Endometrial microvascular endothelial cells (primary cell): ENCODE results near the gene PNKD. TPM values are rescaled to one million over a fixed set of nuclear protein-coding genes. Genes with fewer than 3 reads are reported as not detected.
"Not testable (repeated sequence)": the region's sequence is repeated elsewhere in the genome, so short reads cannot be mapped to it uniquely, and the experiment has no call there.

Source experiments
- in situ Hi-C: cut with HindIII; loops from 2 replicates; pipeline ENCODE4 v1.10.0; 2017; ENCODE audit warnings: low sequenced_read_pairs, low pct_unique_long_range_greater_than_20kb; ENCODE audit errors: inconsistent ontology term
- total RNA-seq: library from RNA; depleted of rRNA; stranded (reverse); fragments of >200 nt; gene quantifications from one replicate; pipeline ENCODE4 v1.2.3, GENCODE V29; 2015; ENCODE audit errors: inconsistent ontology term

The PNKD gene
- total RNA-seq, 1 donor from 2014 or later = 46.5 TPM

DNA sequence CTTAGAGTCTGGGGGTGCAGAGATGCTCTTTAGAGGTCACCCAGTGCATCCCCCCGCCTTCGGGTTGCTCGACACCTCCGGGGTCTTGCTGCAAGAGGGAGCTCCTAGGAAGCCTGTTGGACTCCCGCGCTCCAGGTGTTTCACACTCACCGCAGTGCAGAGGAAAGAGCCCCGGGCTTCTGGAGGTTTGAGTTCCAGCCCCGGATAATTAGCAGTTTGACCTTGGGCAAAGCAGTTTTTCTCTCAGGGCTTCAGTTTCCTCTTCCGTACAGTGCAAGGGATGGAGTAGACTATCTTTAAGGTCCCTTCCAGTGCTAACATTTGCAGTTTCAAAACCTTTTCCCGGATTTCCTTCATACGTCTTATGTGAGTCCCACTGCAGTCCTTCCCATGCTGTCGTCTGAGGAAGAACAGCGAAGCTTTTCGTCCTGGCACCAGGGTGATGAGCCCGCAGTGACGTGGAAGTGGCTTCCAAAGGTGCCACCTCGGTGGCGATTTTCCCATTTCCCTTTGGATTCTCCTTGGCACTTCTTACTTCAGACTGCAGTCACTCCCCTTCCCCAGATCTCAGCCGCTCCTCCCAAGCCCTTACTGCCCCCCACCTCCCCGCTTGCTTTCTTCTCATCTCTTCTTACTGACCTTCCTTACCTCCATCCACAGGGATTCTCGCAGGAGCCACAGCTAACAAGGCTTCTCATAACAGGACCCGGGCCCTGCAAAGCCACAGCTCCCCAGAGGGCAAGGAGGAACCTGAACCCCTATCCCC, 585 bp downstream of the PNKD start:
- in situ Hi-C loops = no loop called here

- in situ Hi-C loops = no loop called here
These were observed 1.1 kb downstream of the PNKD start for GRCh38 chr2:218271487-218271797.

- in situ Hi-C loops = no loop called here
These were observed 1.7 kb downstream of the PNKD start for GRCh38 chr2:218271865-218272530.

- in situ Hi-C loops = no loop called here
These were observed 2.4 kb downstream of the PNKD start for GRCh38 chr2:218272531-218273212.

DNA sequence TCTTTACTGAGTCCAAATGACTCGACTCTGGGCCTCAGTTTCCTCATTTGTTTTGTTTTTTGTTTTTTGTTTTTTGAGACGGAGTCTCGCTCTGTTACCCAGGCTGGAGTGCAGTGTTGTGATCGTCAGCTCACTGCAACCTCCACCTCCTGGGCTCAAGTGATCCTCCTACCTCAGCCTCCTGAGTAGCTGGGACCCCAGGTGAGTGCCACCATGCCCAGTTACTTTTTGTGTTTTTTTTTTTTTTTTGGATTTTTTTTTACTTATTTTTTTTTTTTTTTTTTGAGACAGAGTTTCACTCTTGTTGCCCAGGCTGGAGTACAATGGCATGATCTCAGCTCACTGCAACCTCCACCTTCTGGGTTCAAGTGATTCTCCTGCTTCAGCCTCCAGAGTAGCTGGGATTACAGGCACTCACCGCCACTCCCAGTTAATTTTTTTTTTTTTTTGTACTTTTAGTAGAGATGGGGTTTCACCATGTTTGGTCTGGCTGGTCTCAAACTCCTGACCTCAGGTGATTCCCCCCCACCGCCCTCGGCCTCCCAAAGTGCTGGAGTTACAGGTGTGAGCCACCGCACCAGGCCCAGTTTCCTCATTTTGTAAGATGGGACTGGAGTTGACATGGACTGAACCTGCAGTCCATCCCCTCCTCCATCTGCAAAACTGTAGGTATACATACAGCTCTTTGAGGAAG, 3.0 kb downstream of the PNKD start:
- in situ Hi-C loops = not testable (repeated sequence)

- in situ Hi-C loops = no loop called here
These were observed 3.6 kb downstream of the PNKD start for GRCh38 chr2:218273908-218274249.

DNA sequence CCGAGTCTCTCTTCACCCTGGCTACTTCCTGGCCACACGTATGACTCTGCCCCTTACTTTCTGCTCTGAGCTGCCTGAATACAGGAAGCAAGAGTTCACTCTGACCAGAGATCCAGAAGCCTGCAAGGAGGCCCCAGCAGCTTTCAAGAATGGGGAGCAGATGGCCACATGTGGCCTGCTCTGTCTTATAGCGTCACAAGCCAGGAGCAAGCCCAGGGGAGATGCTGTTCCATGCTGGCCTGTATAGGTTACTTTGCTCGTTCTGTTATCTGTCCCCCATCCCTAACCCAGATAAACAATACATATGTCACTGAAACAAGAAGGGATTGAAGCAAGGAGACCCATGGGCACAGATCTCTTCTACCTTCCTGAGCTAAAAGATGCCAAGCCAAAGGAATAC, 4.3 kb downstream of the PNKD start:
- in situ Hi-C loops = no loop called here

DNA sequence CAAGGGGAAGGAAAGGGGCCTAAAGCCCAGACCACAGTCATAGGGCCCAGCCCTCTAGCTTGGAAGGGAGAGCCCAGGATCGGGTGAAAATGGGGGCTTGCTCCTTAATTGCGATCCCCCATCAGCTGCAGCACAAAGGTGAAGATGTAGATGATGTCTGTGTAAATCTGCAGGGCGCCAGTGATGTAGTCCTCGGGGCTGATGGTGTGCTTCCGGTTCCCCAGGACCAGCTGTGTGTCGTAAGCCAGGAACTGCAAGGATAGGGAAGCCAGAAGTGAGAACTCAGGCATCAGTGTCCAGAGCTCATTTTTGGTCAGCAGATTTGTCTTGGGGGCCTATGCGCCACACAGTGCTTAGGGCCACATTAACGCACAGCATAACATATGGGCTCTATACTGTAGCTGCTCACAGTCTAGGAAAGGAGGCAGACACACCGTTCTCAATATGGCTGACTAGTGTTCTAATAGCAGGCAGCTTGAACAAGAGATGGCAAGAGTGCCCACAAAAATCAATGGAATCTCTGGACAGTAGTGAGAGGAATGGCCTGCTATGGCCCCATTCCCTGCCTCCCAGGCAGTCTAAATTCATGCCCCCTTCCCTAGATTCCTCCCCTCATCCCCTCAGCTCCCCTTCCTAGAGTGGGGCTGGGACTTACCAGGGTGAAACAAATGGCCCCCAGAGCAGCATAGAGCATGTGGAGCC, 5.2 kb downstream of the PNKD start:
- in situ Hi-C loops = no loop called here

DNA sequence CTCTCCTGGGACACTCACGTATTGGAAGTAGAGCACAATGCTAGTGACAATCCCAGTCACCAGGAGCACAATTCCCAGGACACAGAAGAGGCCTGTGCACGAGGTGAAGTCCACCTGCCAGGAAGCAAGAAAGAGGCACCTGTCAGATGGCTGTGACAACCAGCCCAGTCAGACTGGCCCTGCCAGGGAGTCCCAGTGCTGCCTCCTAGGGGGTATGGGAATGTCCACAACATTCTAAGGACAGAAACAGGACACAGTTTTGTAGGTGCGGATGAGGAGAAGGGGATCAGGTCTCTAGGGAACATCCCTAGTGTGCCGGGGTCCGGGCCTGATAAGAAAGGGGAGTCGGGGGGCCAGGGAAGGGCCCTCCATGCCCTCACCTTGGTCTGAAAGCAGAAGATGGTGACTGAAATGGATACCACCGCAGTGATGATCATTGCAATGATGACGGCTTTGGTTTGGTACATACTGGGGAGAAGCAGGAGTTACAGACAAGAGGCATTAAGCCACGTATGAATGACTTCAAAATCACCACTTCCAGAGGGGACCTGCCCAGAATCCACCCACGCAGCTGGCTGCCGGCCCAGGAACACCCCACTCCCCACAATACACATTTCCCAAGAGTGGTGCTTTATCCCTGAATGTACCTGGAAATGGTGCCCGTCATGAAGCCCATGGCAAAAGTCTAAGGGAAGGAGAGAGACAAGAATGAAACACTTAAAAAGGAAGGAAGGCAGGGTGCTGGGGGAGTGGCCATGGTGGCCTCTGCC, 6.9 kb downstream of the PNKD start:
- in situ Hi-C loops = no loop called here

DNA sequence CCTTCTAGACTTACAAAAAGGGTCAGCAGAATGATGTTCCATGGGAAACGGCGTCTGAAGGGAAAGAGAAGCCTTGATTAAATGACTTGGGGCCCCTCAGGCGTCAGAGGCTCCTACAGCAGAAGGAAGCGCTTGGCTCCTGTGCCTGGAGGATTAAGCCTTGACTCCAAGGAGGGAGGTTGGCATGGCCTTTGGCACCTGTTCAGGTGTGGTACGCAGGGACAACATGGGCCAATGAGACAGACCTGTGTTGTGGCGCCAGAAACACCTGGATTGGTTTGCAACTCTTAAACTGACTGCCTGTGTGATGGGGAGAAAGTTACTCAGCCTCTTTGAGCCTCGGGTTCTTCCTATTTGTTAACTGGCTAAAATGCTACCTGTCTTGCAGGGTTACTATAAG, 7.6 kb downstream of the PNKD start:
- in situ Hi-C loops = no loop called here

DNA sequence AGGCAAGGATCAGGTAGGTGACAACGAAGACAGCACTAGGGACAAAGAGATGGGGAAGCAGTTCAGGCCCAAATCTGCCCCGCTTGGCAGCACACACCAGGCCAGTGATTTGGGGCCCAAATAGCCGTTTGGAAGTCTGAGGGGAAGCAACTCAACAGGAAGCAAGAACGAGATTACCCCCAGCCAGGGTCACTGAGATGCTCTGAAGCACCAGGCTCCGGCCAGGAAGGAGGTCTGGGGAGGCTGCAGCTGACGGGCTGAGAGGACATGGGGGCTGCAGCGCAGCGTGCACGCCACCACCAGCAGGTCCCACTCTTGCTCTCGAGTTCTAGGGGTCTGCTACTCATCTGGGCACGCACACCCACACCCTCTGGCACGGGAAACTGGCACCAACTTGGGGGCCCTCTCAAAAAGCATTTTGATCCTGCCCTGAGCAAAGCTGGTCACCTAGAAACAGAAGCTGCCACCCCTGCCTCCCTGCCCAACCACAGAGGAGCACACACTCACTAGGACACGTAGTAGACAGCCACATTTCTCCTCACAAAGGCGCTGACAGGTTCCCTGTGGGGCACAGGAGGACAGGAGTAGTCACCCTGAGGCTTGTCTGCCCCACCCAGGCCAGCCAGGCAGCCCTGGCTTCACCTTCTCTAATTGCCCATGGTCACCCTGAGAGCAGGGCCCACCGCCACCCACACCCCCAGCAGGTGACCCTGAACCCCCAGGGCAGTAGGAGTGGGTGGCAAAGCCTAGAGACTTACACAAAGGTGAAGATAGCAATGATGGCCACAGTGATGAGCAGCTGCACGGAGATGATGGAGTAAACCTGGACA, 8.4 kb downstream of the PNKD start:
- in situ Hi-C loops = no loop called here

GRCh38 chr2:218280260-218280870, 10.0 kb downstream of the PNKD start:
- in situ Hi-C loops = no loop called here

DNA sequence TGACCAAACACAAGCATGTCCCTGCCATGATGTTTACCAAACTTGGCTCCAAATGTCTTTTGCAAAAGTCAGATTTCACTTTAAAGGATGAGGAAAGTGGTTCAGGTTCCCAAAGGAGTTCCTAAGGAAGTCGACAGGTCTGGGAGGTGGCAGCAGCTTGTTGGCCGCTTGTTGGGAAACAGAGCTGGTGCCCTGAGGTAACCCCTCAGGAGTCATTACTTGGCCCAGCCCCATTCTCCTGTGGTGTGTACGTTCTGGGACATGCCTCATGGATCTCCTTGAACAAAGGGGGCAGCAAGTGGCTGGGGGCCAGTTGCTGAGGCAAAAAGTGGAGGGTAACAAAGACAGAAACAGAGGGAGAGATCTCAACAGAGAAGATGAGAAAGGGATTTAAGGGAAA, 11.1 kb downstream of the PNKD start:
- in situ Hi-C loops = no loop called here

DNA sequence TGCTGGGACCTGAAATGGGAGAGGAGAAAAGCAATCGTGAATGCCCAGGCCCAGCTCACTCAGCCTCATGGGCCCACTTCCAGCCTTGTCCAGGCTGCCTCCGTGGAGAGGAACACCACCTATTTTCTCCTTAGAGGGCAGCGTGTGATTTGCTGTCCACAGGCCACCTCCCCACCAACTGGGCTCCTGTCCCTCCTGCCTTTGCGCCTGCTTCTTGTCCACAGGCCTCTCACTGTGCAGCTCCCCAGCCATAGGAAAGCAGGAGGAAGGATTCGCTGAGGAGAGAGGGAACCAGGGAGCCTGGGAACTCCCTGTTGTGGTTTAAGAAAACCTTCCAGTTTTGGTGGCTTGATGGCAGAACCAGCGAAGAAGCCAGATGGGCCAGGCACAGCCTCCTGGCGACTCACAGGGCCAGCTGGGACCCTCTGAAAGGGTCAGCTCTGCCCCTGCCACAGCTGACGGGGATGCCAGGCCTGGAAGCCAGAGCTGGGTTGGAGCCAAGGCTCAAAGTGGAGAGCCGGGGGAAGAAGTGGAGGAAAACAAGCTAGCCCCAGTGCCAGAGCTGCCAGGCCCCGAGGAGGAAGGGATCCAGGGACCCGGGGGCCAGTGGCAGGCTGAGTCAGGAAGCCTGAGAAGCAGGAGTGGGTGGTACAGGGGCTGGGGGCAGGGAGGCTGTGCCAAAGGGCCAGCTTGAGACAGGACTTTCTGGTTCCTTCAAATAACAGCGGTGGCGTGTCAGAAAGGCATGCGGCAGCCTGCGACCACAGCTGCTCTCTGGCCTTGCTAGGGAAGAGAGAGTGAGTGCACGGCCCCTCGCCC, 12.1 kb downstream of the PNKD start:
- in situ Hi-C loops = no loop called here

- in situ Hi-C loops = no loop called here
These were observed 13.9 kb downstream of the PNKD start for GRCh38 chr2:218284106-218284811.

DNA sequence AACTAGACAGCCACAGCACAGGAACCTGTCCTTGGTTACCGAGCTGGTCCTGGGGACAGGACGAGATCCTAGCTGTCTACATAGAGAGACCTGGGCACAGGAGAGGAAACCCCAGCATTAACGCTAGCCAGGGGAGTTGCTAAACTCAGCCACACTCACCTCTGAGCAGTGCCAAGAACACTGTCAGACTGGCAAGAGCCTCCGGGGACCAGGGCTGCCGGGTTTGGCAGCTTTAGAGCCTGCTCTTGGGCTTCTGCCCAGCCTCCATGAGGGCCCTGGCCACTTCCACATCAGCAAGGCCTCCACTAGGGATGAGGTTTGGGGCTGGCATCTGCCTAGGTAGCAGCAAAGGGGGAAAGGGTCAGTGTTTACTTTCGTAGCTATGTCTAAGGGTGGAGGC, 15.3 kb downstream of the PNKD start:
- in situ Hi-C loops = no loop called here
